HCT116 (cell line): ENCODE results near the gene BFSP1. TPM values are rescaled to one million over a fixed set of nuclear protein-coding genes. Genes with fewer than 3 reads are reported as not detected.

Experiments used
- ATAC-seq: fragments of 200-7000 bp; cut with Tn5 transposase; 2 replicates; pipeline ENCODE4 v1.9.1; 2020; ENCODE audit warnings: mild to moderate bottlenecking, moderate library complexity
- BruUV-seq: library from RNA; stranded (reverse); fragments of 400-500 nt; replicated peaks from 2 replicates; lab custom pipeline; 2021; lab: Mats Ljungman, UMichigan
- CTCF ChIA-PET: fragments of 300-600 bp; sonication (Branson Sonifier 250); formaldehyde crosslinking; loops from one replicate; lab custom pipeline; 2021; ENCODE audit warnings: antibody characterized with exemption; lab: Charles Lee
- POLR2A ChIA-PET: fragments of 300-600, 350-600 bp; sonication (Branson Sonifier 250); formaldehyde crosslinking; loops from one replicate; lab custom pipeline; 2021; ENCODE audit warnings: antibody characterized with exemption; lab: Charles Lee
- RAD21 ChIA-PET, 2 experiments: fragments of 300-600 bp; sonication (Branson Sonifier 250); formaldehyde crosslinking; loops; one replicate each; lab custom pipeline; 2023; ENCODE audit warnings: low total read pairs in 2 of 2; ENCODE audit not compliant: uncharacterized antibody in 2 of 2, unreplicated experiment in 2 of 2, low non-redundant PET in 1 of 2; lab: Charles Lee
- DNase-seq: peaks from one replicate; pipeline ENCODE4 v3.0.0-alpha.2; 2010; ENCODE audit warnings: low read depth, low spot score
- H2AFZ ChIP-seq: fragments of 200-600 bp; shearing (Covaris generic), sonication (generic); 2 replicates; pipeline ENCODE4 v1.6.1; 2017; ENCODE audit warnings: low read depth, mixed run types, mixed read lengths, antibody characterized with exemption, low read length; ENCODE audit not compliant: poor library complexity, severe bottlenecking
- H3K27ac ChIP-seq: 2 replicates; pipeline ENCODE4 v1.5.1; 2012; ENCODE audit warnings: low read depth, low read length
- H3K27me3 ChIP-seq: fragments of 200-600 bp; sonication (generic); 2 replicates; pipeline ENCODE4 v1.6.1; 2016; ENCODE audit warnings: mixed run types, low read length, mixed read lengths; ENCODE audit not compliant: insufficient read depth
- H3K36me3 ChIP-seq, 2 experiments: fragments of 200-500 bp in 1 of 2; fragments of 200-600 bp in 1 of 2; sonication (Bioruptor generic) in 1 of 2; sonication (generic) in 1 of 2; 2 replicates each; pipeline versions ENCODE4 v1.5.1 to v1.6.1; 2014 to 2016; ENCODE audit warnings: low read length in 2 of 2, inconsistent platforms in 1 of 2, mixed read lengths in 1 of 2, mixed run types in 1 of 2; ENCODE audit not compliant: insufficient read depth in 2 of 2, control insufficient read depth in 1 of 2
- H3K4me1 ChIP-seq, 2 experiments: fragments of 200-600 bp in 1 of 2; sonication (generic) in 1 of 2; 2 replicates each; pipeline versions ENCODE4 v1.5.1 to v1.6.1; 2012 to 2017; ENCODE audit warnings: low read length in 2 of 2, inconsistent platforms in 1 of 2, mild to moderate bottlenecking in 1 of 2, mixed read lengths in 1 of 2, mixed run types in 1 of 2, moderate library complexity in 1 of 2; ENCODE audit not compliant: insufficient read depth in 2 of 2, control insufficient read depth in 1 of 2
- H3K4me2 ChIP-seq: fragments of 200-600 bp; sonication (generic); 2 replicates; pipeline ENCODE4 v1.6.1; 2017; ENCODE audit warnings: mixed run types, low read length, mixed read lengths
- H3K4me3 ChIP-seq, 2 experiments: fragments of 200-600 bp in 1 of 2; sonication (generic) in 1 of 2; replicated peaks in 1 of 2; 2 replicates each; pipeline ENCODE4 v1.5.1; 2011 to 2016; ENCODE audit warnings: low read length in 2 of 2, control low read depth in 1 of 2, low read depth in 1 of 2, mild to moderate bottlenecking in 1 of 2, mixed read lengths in 1 of 2, mixed run types in 1 of 2
- H3K79me2 ChIP-seq: fragments of 200-600 bp; sonication (generic); 2 replicates; pipeline ENCODE4 v1.6.1; 2017; ENCODE audit warnings: mild to moderate bottlenecking, mixed run types, low read length, moderate library complexity, mixed read lengths; ENCODE audit not compliant: insufficient read depth
- H3K9ac ChIP-seq: fragments of 200-600 bp; sonication (generic); 2 replicates; pipeline ENCODE4 v1.6.1; 2016; ENCODE audit warnings: low read length, mixed read lengths
- H3K9me2 ChIP-seq: fragments of 200-600 bp; sonication (generic), shearing (Covaris generic); 2 replicates; pipeline ENCODE4 v1.6.1; 2017; ENCODE audit warnings: mixed run types, mild to moderate bottlenecking, moderate library complexity; ENCODE audit not compliant: insufficient read depth
- H3K9me3 ChIP-seq, 2 experiments: fragments of 200-500 bp in 1 of 2; fragments of 200-600 bp in 1 of 2; sonication (Bioruptor generic) in 1 of 2; sonication (generic) in 1 of 2; 2 replicates each; pipeline ENCODE4 v1.6.1; 2014 to 2017; ENCODE audit warnings: low read length in 2 of 2, mixed read lengths in 2 of 2, inconsistent platforms in 1 of 2, low read depth in 1 of 2, mild to moderate bottlenecking in 1 of 2, mixed run types in 1 of 2, moderate library complexity in 1 of 2; ENCODE audit not compliant: control insufficient read depth in 1 of 2, insufficient read depth in 1 of 2
- H4K20me1 ChIP-seq: fragments of 200-600 bp; sonication (generic), shearing (Covaris generic); 2 replicates; pipeline ENCODE4 v1.6.1; 2017; ENCODE audit warnings: mixed run types, mild to moderate bottlenecking, moderate library complexity; ENCODE audit not compliant: insufficient read depth
- ATF3 ChIP-seq: IDR thresholded peaks from 2 replicates; pipeline ENCODE4 v1.6.1; 2012
- CEBPB ChIP-seq: IDR thresholded peaks from 2 replicates; pipeline ENCODE4 v1.6.1; 2012; ENCODE audit warnings: low read depth
- EGR1 ChIP-seq: IDR thresholded peaks from 2 replicates; pipeline ENCODE4 v1.6.1; 2012; ENCODE audit warnings: low read depth
- ELF1 ChIP-seq: IDR thresholded peaks from 2 replicates; pipeline ENCODE4 v1.6.1; 2012; ENCODE audit warnings: low read depth, borderline replicate concordance
- FOSL1 ChIP-seq: IDR thresholded peaks from 2 replicates; pipeline ENCODE4 v1.6.1; 2012; ENCODE audit warnings: low read depth
- POLR2A ChIP-seq: IDR thresholded peaks from 2 replicates; pipeline ENCODE4 v1.7.0; 2011; ENCODE audit warnings: borderline replicate concordance; ENCODE audit not compliant: insufficient read depth, insufficient read length; ENCODE audit errors: extremely low read depth
- RAD21 ChIP-seq: IDR thresholded peaks from 2 replicates; pipeline ENCODE4 v1.6.1; 2012; ENCODE audit warnings: low read depth, mild to moderate bottlenecking
- REST ChIP-seq: IDR thresholded peaks from 2 replicates; pipeline ENCODE4 v1.6.1; 2012; ENCODE audit warnings: low read depth
- SIN3A ChIP-seq: IDR thresholded peaks from 2 replicates; pipeline ENCODE4 v1.6.1; 2012; ENCODE audit warnings: low read depth
- SRF ChIP-seq: IDR thresholded peaks from 2 replicates; pipeline ENCODE4 v1.6.1; 2012; ENCODE audit warnings: low read depth
- TCF7L2 ChIP-seq: IDR thresholded peaks from 2 replicates; pipeline ENCODE4 v1.7.0; 2011; ENCODE audit warnings: borderline replicate concordance, inconsistent platforms; ENCODE audit not compliant: insufficient read depth, insufficient read length; ENCODE audit errors: extremely low read depth
- YY1 ChIP-seq: IDR thresholded peaks from 2 replicates; pipeline ENCODE4 v1.6.1; 2011; ENCODE audit warnings: low read length, low read depth, moderate library complexity, mild to moderate bottlenecking; ENCODE audit not compliant: insufficient replicate concordance; ENCODE audit errors: extremely low read depth
- ZBTB33 ChIP-seq: IDR thresholded peaks from 2 replicates; pipeline ENCODE4 v1.6.1; 2011; ENCODE audit warnings: mild to moderate bottlenecking, low read length, moderate library complexity; ENCODE audit not compliant: insufficient replicate concordance; ENCODE audit errors: extremely low read depth
- ZFX ChIP-seq: fragments of 450-650 bp; IDR thresholded peaks from 2 replicates; pipeline ENCODE4 v1.6.1; 2017
- ZNF274 ChIP-seq: fragments of 200-500 bp; sonication (Bioruptor generic); IDR thresholded peaks from 2 replicates; pipeline ENCODE4 v1.6.1; 2014; ENCODE audit warnings: mild to moderate bottlenecking, low read depth, low read length, inconsistent platforms
- intact Hi-C: fragments of 100-400 bp; cut with micrococcal nuclease; formaldehyde crosslinking; loops from 2 replicates; pipeline ENCODE4 v1.10.0; 2022
- total RNA-seq: library from RNA; stranded (reverse); gene quantifications from one replicate; pipeline ENCODE4 v1.2.1, GENCODE V29; 2021; ENCODE audit not compliant: unreplicated experiment

The BFSP1 gene
- total RNA-seq, 1 experiment from 2014 or later: 8.8 TPM

- ChIA-PET POLR2A (no interaction called here), CTCF (no interaction called here), RAD21 (no interaction called here)
- Histone ChIP-seq H3K4me1 (peaks cover 6 to 14% of the 10 kb centered on the region in 2 experiments), H3K27me3 (no peaks in the 10 kb centered on the region), H2AFZ (no peak overlapping the region), H3K9me3 (no peaks in the 10 kb centered on the region), H3K27ac (no peak overlapping the region), H3K4me3 (no peak overlapping the region), H3K36me3 (no peaks in the 10 kb centered on the region), H4K20me1 (no peaks in the 10 kb centered on the region), H3K79me2 (no peaks in the 10 kb centered on the region), H3K4me2 (no peak overlapping the region), H3K9me2 (no peaks in the 10 kb centered on the region), H3K9ac (no peak overlapping the region)
- no peak for DNase-seq
- no TSS peak for BruUV-seq
- intact Hi-C loops: no loop called here
- no peak for ATAC-seq
- no peak for TF ChIP-seq ZNF274
- TF ChIP-seq EGR1: no peak
- no peak for TF ChIP-seq SIN3A
- TF ChIP-seq, all 23 proteins: peak for 0
Measured at GRCh38 chr20:17522528-17522927, 8.7 kb downstream of the BFSP1 start.

- H3K27me3 ChIP-seq: no peaks in the 10 kb centered on the region
- DNase-seq: no peak
- intact Hi-C loops: no loop called here
- H3K9me2 ChIP-seq: no peaks in the 10 kb centered on the region
- no peak overlapping the region for H3K27ac ChIP-seq
- ChIA-PET RAD21 (no interaction called here), POLR2A (no interaction called here), CTCF (no interaction called here)
- H3K4me1 ChIP-seq: peaks cover 6 to 12% of the 10 kb centered on the region in 2 experiments
- peak overlapping the region; percentile 19 for H2AFZ ChIP-seq
- BruUV-seq: no TSS peak
- no peak overlapping the region for H3K9ac ChIP-seq
- H3K4me2 ChIP-seq: peak overlapping the region; percentile 43
- H3K4me3 ChIP-seq: peak overlapping the region in 1 of 2 experiments; percentile 9; a peak in 1 of 4 replicates
- H3K9me3 ChIP-seq: no peaks in the 10 kb centered on the region
- no peaks in the 10 kb centered on the region for H4K20me1 ChIP-seq
- ATAC-seq: peak; percentile 94
- H3K79me2 ChIP-seq: no peaks in the 10 kb centered on the region
- H3K36me3 ChIP-seq: no peaks in the 10 kb centered on the region
- TF ChIP-seq CEBPB (no peak), YY1 (no peak), REST (no peak), ATF3 (no peak), SRF (no peak), ZFX (no peak), POLR2A (peak; percentile 22), TCF7L2 (no peak), SIN3A (no peak), EGR1 (no peak), ELF1 (0 out of 2 replicates have a peak, but pooled peaks have one; percentile 34), FOSL1 (no peak), ZBTB33 (no peak), RAD21 (no peak), ZNF274 (no peak)
Measured at GRCh38 chr20:17520583-17520982, 10.6 kb downstream of the BFSP1 start.
